Memory B cell (primary cell): Measurements from ENCODE around the gene GKN1.
"Not testable (repeated sequence)": the region's sequence is repeated elsewhere in the genome, so short reads cannot be mapped to it uniquely, and the experiment has no call there.

Experiments used
- ATAC-seq: fragments of 150-1000 bp; cut with Tn5 transposase; 2 replicates; pipeline ENCODE4 v1.10.0; 2021; ENCODE audit warnings: low read depth, mild to moderate bottlenecking, moderate library complexity
- DNase-seq, 2 donors: peaks; one replicate each; pipeline ENCODE4 v3.0.0; 2022; ENCODE audit warnings: low spot score in 2 of 2
- H3K27ac Mint-ChIP-seq: one replicate; pipeline ENCODE4 v1.8.0; 2022; ENCODE audit warnings: mild to moderate bottlenecking, moderate library complexity, mixed read lengths
- H3K27me3 Mint-ChIP-seq: one replicate; pipeline ENCODE4 v1.8.0; 2022; ENCODE audit warnings: mixed read lengths
- H3K36me3 Mint-ChIP-seq: one replicate; pipeline ENCODE4 v1.8.0; 2022; ENCODE audit warnings: mild to moderate bottlenecking, mixed read lengths
- H3K4me1 Mint-ChIP-seq: one replicate; pipeline ENCODE4 v1.8.0; 2022; ENCODE audit warnings: mixed read lengths
- H3K4me3 Mint-ChIP-seq: one replicate; pipeline ENCODE4 v1.8.0; 2022; ENCODE audit warnings: mild to moderate bottlenecking, moderate library complexity, mixed read lengths
- H3K9me3 Mint-ChIP-seq: one replicate; pipeline ENCODE4 v1.8.0; 2022; ENCODE audit warnings: mixed read lengths

The GKN1 gene

DNA sequence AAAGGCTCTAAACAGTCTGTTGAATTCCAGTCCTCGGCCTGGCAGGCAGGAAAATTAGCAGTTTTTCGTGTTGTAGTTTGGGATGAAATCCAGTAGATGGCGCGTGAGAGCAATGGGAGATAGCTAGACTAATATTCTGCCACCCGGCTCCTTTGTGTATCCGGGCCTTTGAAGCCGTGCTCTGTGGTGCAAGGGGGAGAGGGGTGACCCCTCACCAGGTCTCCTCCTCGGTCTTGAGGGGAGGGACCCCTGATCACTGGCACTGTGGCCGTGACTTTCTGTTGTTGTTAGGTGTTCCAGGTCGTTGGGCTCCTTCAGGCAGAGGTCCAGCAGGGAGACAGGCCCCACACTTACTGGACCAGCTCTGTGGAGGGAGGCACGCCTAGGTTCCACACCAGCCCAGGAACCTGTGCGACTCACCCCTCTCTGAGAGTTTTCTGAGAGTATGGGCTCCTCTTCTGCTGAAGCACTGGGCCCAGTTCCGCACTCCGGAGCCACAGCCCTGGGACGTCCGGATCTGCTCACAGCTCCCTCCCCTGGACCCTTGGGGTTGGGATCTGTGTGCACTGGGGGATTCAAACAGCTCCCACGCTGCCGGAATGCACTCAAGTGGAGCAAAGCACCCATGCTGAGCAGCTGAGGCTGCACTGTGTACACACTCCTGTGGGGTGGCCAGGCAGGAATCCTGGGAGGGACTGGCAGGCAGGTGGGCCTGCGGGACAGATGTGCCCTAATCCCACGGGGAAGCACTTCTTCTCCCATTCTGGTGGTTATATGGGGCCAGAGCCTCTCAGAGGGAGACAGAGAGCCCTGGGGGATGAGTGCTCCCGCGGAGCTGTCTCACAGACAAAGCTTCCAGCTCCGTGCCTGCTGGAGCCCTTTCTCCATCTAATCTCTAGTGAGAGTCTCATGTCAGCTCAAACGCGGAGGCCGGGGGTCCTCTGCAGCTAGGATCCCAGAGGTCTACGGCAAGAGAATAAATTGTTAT lies 30.6 kb upstream of the GKN1 start:
- Mint-ChIP-seq H3K4me3 (no peak overlapping the region), H3K4me1 (peaks cover 4% of the 10 kb centered on the region), H3K9me3 (peaks cover 8% of the 10 kb centered on the region), H3K27ac (no peak overlapping the region), H3K27me3 (peaks cover 26% of the 10 kb centered on the region), H3K36me3 (no peaks in the 10 kb centered on the region)
- peak; percentile 64 to 65 for DNase-seq
- ATAC-seq: peak; percentile 57

DNA sequence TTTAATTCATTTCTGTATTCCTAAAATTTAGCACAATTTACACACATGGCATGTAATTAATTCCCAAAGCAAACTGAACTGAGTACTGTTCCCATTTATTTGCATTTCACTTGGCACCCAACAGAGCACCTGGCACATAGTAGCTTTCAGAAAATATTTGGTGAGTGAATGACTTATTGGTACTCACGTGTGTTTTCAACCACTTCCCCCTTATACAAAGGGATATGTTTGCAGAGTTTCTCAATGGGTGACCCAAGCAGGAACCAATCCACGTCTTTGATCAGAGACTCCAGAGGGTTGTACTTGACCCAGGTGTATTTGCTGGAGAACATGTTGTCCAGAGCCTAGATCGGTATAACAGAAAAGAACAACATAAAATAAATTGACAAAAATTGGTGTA lies 28.3 kb upstream of the GKN1 start:
- H3K27me3 Mint-ChIP-seq: peaks cover 30% of the 10 kb centered on the region
- no peaks in the 10 kb centered on the region for H3K36me3 Mint-ChIP-seq
- peaks cover 4% of the 10 kb centered on the region for H3K4me1 Mint-ChIP-seq
- H3K9me3 Mint-ChIP-seq: no peaks in the 10 kb centered on the region
- no peak for ATAC-seq
- no peak overlapping the region for H3K27ac Mint-ChIP-seq
- no peak for DNase-seq
- no peak overlapping the region for H3K4me3 Mint-ChIP-seq

DNA sequence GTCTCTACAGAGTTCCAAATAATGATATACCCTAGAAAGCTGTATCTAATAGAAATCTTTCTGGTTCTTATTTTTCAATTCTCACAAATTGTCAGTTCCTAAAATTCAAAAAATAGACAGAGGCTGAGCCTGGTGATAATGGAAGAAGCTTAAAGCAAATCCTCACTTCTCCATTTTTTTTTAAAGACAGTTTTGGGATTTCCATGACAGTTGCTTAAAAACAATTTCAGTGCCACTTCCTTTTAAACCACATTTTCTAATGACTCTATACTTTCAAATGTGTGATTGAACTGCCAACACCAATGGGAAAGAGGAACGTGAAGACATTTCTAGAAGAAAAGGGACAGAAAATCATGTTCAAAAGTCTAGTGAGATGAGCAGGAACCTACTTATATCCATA lies 25.7 kb upstream of the GKN1 start:
- DNase-seq (no peak), ATAC-seq (no peak)
- H3K27ac Mint-ChIP-seq: no peak overlapping the region
- H3K4me1 Mint-ChIP-seq: peaks cover under 1% of the 10 kb centered on the region
- H3K27me3 Mint-ChIP-seq: peaks cover 24% of the 10 kb centered on the region
- no peaks in the 10 kb centered on the region for H3K9me3 Mint-ChIP-seq
- no peak overlapping the region for H3K4me3 Mint-ChIP-seq
- no peaks in the 10 kb centered on the region for H3K36me3 Mint-ChIP-seq

DNA sequence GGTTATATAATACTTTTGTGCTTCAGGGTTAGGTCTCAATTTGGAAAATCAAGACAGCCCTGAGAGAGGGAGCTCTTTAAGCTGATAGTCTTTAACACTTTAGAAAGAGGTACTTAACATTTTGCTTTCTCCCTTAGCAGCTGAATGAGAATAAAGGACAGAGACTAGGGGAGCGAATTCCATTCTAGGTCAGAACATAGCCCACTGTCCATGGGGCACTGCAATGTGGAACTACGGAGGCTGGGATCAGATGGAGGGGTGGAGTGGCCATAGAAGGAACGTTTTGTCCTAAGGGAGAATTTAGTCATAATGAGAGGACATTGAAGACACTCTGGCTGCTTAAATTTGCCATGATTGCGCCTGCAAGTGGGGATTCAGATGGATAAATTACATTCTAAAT lies 22.5 kb upstream of the GKN1 start:
- ATAC-seq (no peak), DNase-seq (no peak)
- Mint-ChIP-seq H3K27me3 (peaks cover 21% of the 10 kb centered on the region), H3K27ac (no peak overlapping the region), H3K4me1 (no peaks in the 10 kb centered on the region), H3K4me3 (no peak overlapping the region), H3K9me3 (no peaks in the 10 kb centered on the region), H3K36me3 (no peaks in the 10 kb centered on the region)

DNA sequence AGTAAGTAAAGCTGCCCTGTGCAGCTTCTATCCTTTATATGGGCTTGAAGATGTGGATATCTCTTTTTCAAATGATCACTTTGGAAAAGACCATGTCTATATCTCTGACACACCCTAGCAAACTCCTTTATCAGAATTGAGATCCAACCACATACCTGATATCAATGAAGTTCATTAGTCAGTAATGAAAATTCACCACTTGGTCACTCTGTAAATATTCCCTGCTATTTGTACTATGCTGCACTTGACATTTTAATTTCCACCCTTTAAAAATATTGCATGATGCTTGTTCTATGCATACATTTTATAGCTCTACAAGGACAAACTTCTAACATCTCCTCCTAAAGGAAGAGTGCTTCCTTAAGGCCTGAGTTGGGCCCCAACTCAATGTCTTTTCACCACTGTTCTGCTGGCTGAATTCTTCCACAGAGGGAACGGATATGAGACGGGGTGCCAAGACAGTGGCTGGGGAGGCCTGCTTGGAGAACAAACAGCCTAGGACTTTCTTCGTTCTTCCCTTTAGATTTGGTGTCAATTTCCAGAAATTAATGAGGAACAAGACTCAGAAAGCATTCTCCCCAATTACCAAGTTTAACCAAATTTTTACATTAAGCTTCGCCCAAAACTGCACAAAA lies 21.4 kb upstream of the GKN1 start, which contains the start of gene GKN2:
GKN2 (minus strand) TSS at position 7 of the 635 bp plus-strand sequence. CDS start 32 bp downstream, outside the sequence.
- no peaks in the 10 kb centered on the region for H3K36me3 Mint-ChIP-seq
- H3K9me3 Mint-ChIP-seq: no peaks in the 10 kb centered on the region
- H3K4me1 Mint-ChIP-seq: no peaks in the 10 kb centered on the region
- H3K27ac Mint-ChIP-seq: no peak within 1 kb of the TSS
- peaks cover 16% of the 10 kb centered on the region for H3K27me3 Mint-ChIP-seq
- no peak for DNase-seq
- no peak for ATAC-seq
- H3K4me3 Mint-ChIP-seq: no peak within 1 kb of the TSS

DNA sequence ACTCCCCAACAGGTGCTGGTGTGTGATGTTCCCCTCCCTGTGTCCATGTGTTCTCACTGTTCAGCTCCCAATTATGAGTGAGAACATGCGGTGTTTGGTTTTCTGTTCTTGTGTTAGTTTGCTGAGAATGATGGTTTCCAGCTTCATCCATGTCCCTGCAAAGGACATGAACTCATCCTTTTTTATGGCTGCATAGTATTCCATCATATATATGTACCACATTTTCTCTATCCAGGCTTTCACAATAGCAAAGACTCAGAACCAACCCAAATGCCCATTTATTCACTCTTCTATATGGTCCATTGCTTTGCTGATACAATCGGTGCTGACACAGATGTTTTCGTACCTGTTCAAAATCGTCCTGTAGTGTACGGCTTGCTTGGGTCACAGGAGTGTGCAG lies 19.0 kb upstream of the GKN1 start:
- H3K27me3 Mint-ChIP-seq: peaks cover 16% of the 10 kb centered on the region
- H3K4me1 Mint-ChIP-seq, H3K27ac Mint-ChIP-seq, H3K4me3 Mint-ChIP-seq, H3K36me3 Mint-ChIP-seq, ATAC-seq, H3K9me3 Mint-ChIP-seq, DNase-seq: not testable (repeated sequence)

DNA sequence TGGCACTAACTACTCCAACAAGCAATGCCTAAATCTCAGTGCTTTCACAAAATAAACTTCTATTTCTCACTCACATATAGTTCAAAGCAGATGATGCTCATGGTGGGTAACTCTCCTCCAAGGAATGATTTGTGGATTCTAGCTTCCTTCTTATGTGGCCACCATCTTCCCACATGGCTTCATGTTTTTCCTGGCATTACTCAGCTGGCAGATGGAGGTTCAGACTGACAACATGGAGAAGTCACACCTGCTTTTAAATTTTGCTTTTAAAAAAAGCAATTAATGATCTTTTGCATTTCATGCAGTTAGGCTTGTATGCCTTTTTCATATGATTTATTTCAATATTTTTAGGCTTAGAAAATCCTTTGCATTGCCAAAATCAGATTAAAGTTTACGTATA lies 15.4 kb upstream of the GKN1 start:
- DNase-seq: no peak
- Mint-ChIP-seq H3K27me3 (peaks cover 15% of the 10 kb centered on the region), H3K9me3 (no peaks in the 10 kb centered on the region), H3K27ac (no peak overlapping the region), H3K4me3 (no peak overlapping the region), H3K4me1 (no peaks in the 10 kb centered on the region), H3K36me3 (no peaks in the 10 kb centered on the region)
- ATAC-seq: no peak

DNA sequence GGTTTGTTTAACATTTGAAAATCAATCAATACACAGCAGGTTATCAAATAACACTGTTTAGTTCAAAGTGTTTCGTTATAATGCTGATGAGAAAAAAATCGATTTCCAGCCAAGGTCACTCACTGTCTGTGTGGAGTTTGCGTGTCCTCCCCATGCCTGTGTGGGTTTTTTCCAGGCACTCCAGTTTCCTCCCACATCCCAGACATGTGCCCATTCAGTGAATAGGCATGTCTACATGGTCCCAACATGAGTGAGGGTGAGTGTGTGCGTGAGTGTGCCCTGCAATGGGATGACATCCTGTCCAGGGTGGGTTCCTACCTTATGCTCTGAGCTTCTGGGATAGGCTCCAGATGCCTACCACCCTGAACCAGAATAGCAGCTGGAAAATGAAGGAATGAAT lies 13.1 kb upstream of the GKN1 start:
- ATAC-seq (no peak), DNase-seq (no peak)
- H3K4me3 Mint-ChIP-seq: no peak overlapping the region
- H3K4me1 Mint-ChIP-seq: no peaks in the 10 kb centered on the region
- H3K36me3 Mint-ChIP-seq: no peaks in the 10 kb centered on the region
- no peak overlapping the region for H3K27ac Mint-ChIP-seq
- no peaks in the 10 kb centered on the region for H3K9me3 Mint-ChIP-seq
- H3K27me3 Mint-ChIP-seq: peaks cover 11% of the 10 kb centered on the region

DNA sequence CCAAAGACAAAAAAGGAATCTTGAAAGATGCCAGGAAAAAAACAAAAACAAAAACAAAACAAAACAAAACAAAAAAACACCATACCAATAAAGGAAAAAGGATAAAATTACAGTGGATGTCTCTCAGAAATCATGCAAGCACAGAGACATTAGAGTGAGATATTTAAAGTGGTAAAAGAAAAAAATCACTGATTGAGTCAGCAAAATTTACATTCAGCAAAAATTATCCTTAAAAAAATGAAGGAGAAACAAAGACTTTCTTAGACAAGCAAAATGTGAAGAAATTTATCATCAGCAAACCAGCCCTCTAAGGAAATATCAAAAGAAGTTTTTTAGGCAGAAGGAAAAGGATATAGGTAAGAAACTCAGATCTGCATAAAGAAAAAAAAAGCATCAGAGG lies 10.2 kb upstream of the GKN1 start:
- DNase-seq: no peak
- no peak overlapping the region for H3K27ac Mint-ChIP-seq
- peaks cover 9% of the 10 kb centered on the region for H3K27me3 Mint-ChIP-seq
- no peaks in the 10 kb centered on the region for H3K4me1 Mint-ChIP-seq
- no peak overlapping the region for H3K4me3 Mint-ChIP-seq
- no peak for ATAC-seq
- peaks cover 1% of the 10 kb centered on the region for H3K9me3 Mint-ChIP-seq
- H3K36me3 Mint-ChIP-seq: no peaks in the 10 kb centered on the region

DNA sequence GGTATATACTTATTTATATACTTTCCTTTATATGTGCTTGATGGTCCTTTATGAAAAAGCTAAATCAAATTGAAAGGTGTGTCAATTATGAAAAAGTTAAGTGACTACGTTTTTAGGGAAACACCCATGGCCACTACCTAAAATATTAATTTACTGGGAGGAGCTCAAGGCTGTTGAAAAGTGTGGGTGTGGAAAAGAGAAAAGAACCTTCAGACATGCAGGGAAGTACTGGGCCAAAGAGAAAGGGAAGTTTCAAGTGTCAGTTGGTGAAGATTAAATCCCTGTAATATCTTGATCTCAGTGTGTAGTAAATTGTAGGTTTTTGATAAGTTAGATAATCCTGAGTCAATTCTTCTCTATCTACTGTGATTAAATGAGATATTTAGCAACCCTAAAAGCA lies 6.2 kb upstream of the GKN1 start:
- H3K4me1 Mint-ChIP-seq: no peaks in the 10 kb centered on the region
- no peaks in the 10 kb centered on the region for H3K36me3 Mint-ChIP-seq
- H3K27me3 Mint-ChIP-seq: peaks cover 4% of the 10 kb centered on the region
- peaks cover 1% of the 10 kb centered on the region for H3K9me3 Mint-ChIP-seq
- DNase-seq (no peak), ATAC-seq (no peak)
- H3K27ac Mint-ChIP-seq: no peak overlapping the region
- H3K4me3 Mint-ChIP-seq: no peak overlapping the region

DNA sequence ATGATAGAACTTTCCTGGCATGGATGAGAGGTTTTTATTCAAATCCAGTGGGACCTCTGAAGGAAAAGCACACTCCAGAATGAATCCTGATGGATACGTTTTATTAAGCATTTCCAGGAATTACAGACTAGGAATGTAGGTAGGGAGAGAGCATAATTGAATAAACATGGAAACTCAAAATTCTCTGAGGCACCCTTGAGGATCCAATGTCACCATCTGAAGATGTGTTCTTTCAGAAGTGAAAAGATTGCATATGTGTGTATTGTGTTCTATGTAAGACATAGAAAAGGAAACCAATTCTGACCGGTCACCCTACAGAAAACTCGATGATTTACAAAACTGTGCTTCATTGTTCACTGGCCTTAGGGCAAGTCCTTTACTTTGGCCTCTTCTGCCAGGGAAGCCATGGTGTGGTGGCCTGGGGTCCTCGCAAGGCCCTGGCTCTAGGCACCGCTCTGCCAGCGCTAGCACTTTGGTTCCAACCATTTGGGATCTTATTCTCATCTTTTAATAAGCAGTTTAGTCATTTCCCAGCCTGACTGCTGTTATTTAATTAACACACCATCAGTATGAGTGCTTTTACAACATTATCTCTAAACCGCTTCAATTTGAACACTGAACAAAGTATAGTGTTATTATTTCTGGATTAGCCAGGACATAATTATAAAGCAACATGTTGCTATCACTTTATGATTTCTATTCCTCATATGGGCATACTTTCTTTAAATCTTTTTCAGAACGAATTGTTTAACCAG lies 4.5 kb upstream of the GKN1 start:
- Mint-ChIP-seq H3K36me3 (no peaks in the 10 kb centered on the region), H3K9me3 (peaks cover 1% of the 10 kb centered on the region), H3K27ac (no peak overlapping the region), H3K27me3 (peaks cover 4% of the 10 kb centered on the region), H3K4me1 (no peaks in the 10 kb centered on the region), H3K4me3 (no peak overlapping the region)
- no peak for ATAC-seq
- DNase-seq: no peak

DNA sequence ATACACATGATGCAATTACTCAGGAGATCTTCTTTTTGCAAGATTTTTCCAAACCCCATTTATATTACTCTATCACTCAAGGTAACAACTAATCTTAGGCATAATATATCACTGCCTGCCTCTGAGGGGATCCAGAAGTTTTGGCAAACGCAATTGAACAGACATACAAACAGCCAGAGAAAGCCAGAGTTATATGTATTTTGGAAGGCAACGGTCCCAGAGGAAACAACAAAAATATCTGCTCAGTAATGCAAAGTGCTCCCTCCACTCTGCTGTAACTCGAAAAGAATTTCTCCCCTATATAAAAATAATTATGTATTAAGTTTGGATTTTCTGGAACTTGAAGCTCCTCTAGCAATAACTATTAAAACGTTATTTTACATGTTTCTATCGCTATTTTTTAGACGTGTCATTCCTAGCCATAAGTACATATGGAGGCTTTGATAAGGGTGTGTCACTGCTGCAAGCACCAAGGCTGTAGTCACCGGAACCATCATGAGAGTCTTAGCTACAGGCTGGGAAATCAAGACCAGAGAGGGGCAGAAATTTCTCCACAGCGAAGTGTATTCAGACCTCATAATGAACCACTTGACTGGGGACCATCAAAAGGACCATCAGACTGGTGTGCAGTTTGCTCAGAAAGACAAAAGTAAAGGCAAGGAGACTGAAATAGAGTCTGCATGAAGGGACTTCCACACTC lies 3.7 kb upstream of the GKN1 start:
- no peak for DNase-seq
- no peak for ATAC-seq
- H3K4me1 Mint-ChIP-seq: no peaks in the 10 kb centered on the region
- H3K36me3 Mint-ChIP-seq: no peaks in the 10 kb centered on the region
- H3K27me3 Mint-ChIP-seq: peaks cover 4% of the 10 kb centered on the region
- H3K27ac Mint-ChIP-seq: no peak overlapping the region
- H3K4me3 Mint-ChIP-seq: no peak overlapping the region
- peaks cover 1% of the 10 kb centered on the region for H3K9me3 Mint-ChIP-seq

DNA sequence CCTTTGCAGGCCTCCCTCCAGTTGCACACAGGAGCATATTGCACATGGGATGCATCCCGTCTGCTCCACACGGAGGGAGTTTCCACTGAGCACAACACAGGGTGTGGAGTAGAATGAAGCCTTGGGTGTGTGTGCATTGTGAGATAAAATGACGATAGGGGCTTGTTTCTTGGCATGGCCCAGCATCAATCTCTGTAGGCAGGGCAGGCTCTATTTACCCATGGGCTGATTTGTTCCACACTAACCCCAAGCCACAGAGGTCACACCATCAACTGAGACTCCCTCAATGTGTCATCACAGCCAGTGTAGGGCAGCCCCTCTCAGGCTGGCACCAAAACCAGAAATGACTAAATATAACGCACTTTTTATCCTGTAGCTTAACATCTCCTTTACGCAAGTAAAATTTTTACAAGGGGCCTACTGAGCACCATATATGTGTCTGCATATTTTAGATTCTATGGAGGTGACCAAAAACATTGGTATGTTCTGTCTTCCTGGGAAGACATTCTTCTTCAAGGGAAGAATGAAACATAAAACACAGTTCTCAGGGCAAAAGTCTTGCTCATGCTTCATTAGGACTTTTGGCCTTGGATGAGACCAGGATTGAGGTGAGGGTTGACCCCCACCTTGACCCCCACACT lies 2.7 kb upstream of the GKN1 start:
- H3K4me3 Mint-ChIP-seq: no peak overlapping the region
- no peaks in the 10 kb centered on the region for H3K4me1 Mint-ChIP-seq
- ATAC-seq (no peak), DNase-seq (no peak)
- H3K27ac Mint-ChIP-seq: no peak overlapping the region
- H3K9me3 Mint-ChIP-seq: peaks cover 1% of the 10 kb centered on the region
- peaks cover 4% of the 10 kb centered on the region for H3K27me3 Mint-ChIP-seq
- no peaks in the 10 kb centered on the region for H3K36me3 Mint-ChIP-seq
